Stimulated activated memory B cell treated with anti-CD40 and anti-IgM and Interleukin-4, amounts not matched to agents 10 μg/mL and 1 μg/mL and 100 μg/mL, for 72 hours (primary cell): ENCODE results near the gene ATXN2.
A peak's percentile ranks its signal among the peaks of the same experiment; 100 is the strongest.

Experiments used
- ATAC-seq: fragments of 150-1000 bp; cut with Tn5 transposase; 2 replicates; pipeline ENCODE4 v1.10.0; 2021
- H3K27ac Mint-ChIP-seq: one replicate; pipeline ENCODE4 v1.8.0; 2022; ENCODE audit warnings: mild to moderate bottlenecking, mixed read lengths
- H3K27me3 Mint-ChIP-seq: one replicate; pipeline ENCODE4 v1.8.0; 2022; ENCODE audit warnings: mixed read lengths
- H3K36me3 Mint-ChIP-seq: one replicate; pipeline ENCODE4 v1.8.0; 2022; ENCODE audit warnings: mixed read lengths
- H3K4me1 Mint-ChIP-seq: one replicate; pipeline ENCODE4 v1.8.0; 2022; ENCODE audit warnings: mixed read lengths
- H3K4me3 Mint-ChIP-seq: one replicate; pipeline ENCODE4 v1.8.0; 2022; ENCODE audit warnings: mild to moderate bottlenecking, moderate library complexity, mixed read lengths
- H3K9me3 Mint-ChIP-seq: one replicate; pipeline ENCODE4 v1.8.0; 2022; ENCODE audit warnings: mixed read lengths

ATXN2 gene

DNA sequence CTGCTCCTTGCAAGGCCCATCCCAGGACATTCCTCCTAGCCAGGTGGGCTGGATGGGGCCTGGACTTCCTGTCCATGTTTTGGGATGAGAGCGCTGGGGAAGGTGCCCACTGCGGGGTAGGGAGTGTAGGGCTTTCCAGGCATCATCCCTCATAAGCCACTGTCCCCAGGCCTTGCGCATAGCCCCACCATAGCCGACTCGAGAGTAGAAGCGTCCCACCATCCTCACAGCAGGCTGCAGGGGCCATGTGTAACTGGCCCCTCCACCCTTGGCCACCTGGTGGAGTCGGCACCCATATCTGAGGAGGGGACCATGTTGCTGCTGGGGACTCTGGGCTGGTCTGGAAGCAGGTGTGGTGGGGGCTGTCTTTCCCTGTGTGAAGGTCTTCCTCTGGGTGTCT, 162.8 kb downstream of the ATXN2 start:
- H3K4me3 Mint-ChIP-seq: peak overlapping the region; percentile 73
- H3K36me3 Mint-ChIP-seq: peaks cover 45% of the 10 kb centered on the region

DNA sequence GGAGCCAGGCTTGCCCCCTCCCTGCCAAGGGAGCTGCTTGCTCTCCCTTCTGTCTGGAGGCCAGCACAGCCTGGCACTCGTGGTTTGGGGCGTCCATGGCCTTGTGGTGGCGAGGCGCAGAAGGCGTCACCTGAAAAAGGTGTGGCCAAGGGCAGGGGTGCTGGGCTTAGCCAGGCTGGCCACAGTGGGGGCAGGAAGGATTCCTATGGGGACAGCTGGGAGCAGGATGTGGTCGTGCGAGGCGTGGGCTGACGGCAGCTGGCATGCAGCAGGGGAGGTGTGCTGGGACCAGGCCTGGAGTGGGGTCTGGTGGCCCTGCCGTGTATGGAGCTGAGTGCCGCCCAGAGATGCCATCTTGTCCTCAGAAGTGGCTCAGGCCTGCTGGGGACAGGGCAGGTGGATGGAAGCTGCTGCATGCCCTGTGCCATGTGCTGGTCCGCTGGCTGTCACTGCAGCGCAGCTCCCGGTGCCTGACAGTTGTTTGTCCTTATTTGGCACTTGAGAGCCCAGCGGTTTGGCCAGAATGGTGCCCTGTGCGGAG, 163.4 kb downstream of the ATXN2 start:
- Mint-ChIP-seq H3K9me3 (no peaks in the 10 kb centered on the region), H3K27ac (peak overlapping the region; percentile 81), H3K4me1 (peaks cover 99% of the 10 kb centered on the region), H3K27me3 (no peaks in the 10 kb centered on the region), H3K4me3 (peak overlapping the region; percentile 73), H3K36me3 (peaks cover 44% of the 10 kb centered on the region)
- peak; percentile 1 for ATAC-seq

More for the DNA sequence above, 162.8 kb downstream of the ATXN2 start:
- no peaks in the 10 kb centered on the region for H3K9me3 Mint-ChIP-seq
- H3K27ac Mint-ChIP-seq: peak overlapping the region; percentile 81
- no peaks in the 10 kb centered on the region for H3K27me3 Mint-ChIP-seq
- no peak for ATAC-seq
- H3K4me1 Mint-ChIP-seq: peaks cover 99% of the 10 kb centered on the region

DNA sequence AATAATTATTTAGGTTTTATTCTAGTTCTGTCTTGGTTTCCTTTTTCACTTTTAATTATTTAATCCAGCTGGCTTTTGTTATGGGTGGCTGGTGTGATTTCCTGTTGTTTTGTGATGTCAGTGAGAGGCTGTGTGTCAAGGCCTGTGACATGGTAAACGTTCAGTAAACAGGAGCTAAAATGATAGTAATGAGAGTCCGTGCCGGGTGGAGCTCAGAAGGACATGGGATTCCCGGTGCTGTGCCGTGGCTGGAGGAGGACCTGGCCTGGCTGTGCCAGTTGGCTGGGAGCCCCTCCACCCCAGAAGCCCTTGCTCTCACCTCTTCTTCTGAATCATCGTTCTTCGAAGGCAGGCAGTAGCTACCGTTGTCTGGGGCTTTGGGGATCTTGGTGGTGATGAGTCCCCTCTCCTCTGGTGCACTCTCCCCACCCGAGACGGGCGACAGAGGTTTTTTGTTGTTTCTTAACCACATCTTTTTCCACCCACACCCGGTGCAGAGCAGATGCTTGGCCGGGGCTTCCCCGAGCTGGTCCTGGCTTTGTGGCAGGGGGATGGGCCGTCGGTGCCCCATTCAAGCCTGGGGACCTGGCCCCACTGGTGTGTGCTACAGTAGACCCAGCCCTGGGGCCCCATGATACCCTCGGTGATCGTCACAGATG, 164.3 kb downstream of the ATXN2 start:
- ATAC-seq: peak; percentile 90
- Mint-ChIP-seq H3K4me3 (peak overlapping the region; percentile 73), H3K9me3 (no peaks in the 10 kb centered on the region), H3K4me1 (peaks cover 99% of the 10 kb centered on the region), H3K27me3 (no peaks in the 10 kb centered on the region), H3K36me3 (peaks cover 34% of the 10 kb centered on the region), H3K27ac (peak overlapping the region; percentile 81)

DNA sequence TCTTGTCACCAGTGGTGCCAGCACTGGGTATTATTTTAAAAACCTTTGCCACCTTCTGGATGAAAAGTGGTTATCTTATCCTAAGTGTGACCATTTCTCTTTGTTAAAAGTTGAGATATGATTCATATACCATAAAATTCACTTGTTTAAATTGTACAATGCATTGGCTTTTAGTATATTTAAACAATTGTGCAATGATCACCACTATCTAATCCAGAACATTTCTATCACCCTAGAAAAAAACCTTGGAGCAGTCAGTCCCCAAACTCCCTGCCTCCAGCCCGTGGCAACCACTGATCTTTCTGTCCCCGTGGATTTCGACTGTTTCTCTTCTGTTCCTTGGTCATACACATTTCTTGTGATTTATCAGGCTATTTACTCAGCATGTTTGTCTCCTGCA, 165.1 kb downstream of the ATXN2 start:
- no peak for ATAC-seq
- peak overlapping the region; percentile 81 for H3K27ac Mint-ChIP-seq
- peaks cover 97% of the 10 kb centered on the region for H3K4me1 Mint-ChIP-seq
- peak overlapping the region; percentile 73 for H3K4me3 Mint-ChIP-seq
- no peaks in the 10 kb centered on the region for H3K27me3 Mint-ChIP-seq
- peaks cover 34% of the 10 kb centered on the region for H3K36me3 Mint-ChIP-seq
- no peaks in the 10 kb centered on the region for H3K9me3 Mint-ChIP-seq

DNA sequence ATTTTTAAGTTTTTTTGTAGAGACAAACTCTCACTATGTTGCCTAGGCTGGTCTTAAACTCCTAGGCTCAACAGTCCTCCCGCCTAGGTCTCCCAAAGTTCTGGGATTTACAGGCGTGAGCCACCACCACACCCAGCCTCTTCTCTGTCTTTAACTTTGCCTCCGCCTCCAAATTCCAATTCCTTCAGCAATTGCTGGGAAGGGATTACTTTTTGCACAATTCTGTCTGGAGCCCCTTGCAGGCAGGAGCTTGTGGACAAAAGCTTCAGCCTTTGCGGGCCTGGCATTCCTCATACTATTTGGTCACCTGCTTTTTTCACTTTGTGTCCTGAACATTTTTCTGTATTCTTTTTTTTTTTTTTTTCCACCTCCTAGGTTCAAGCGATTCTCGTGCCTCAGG, 167.3 kb downstream of the ATXN2 start:
- peaks cover 30% of the 10 kb centered on the region for H3K36me3 Mint-ChIP-seq
- H3K9me3 Mint-ChIP-seq: no peaks in the 10 kb centered on the region
- H3K4me1 Mint-ChIP-seq: peaks cover 97% of the 10 kb centered on the region

DNA sequence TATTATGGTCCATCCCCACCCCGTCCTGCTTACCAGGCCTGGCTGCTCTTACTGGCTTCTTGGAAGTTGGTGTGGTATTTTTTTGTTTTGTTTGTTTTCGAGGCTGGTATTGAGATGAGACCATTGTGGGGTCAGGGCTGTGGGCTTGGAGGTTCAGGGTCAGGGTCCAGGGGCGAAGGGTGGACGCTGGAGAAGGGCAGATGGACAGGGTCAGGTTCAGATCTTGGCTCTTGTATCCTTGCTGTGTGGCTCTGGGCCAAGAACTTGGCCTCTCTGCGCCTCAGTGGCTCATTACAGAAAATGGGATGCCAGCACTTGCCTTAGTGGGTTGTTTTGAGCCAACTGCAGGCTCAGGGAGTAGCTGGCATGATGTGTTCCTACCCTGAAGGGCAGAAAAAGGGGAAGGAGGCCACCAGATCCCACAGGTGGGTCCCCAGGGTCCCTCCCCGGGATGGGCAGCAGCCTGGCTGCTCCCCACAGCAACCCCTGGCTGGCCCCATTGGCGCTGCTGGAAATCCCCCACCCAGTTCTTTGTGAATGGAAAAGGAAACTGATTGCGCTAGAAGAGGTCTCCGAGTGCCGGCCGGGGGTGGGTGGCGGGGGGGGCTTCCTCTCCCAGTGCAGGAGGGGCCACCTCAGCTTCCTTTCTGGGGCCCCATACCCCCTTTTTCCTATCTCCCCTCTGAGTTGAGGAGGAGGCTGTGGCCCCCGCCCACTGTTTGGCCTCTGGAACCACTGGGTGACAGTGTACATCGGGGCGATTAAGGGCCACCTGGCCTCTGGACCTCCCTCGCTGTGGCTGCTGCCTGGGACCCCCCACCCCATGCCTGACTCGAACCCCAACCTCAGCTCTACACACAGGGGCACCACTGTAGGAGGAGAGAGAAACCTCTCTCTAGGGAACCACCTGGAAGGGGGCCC, 168.4 kb downstream of the ATXN2 start:
- peak overlapping the region; percentile 73 for H3K27ac Mint-ChIP-seq
- peaks cover 97% of the 10 kb centered on the region for H3K4me1 Mint-ChIP-seq
- no peaks in the 10 kb centered on the region for H3K9me3 Mint-ChIP-seq
- peaks cover 19% of the 10 kb centered on the region for H3K36me3 Mint-ChIP-seq
- H3K4me3 Mint-ChIP-seq: peak overlapping the region; percentile 50
- peak; percentile 49 for ATAC-seq
- H3K27me3 Mint-ChIP-seq: no peaks in the 10 kb centered on the region

More for the DNA sequence above, 167.3 kb downstream of the ATXN2 start:
- no peak overlapping the region for H3K4me3 Mint-ChIP-seq
- peak overlapping the region; percentile 73 for H3K27ac Mint-ChIP-seq
- ATAC-seq: no peak
- H3K27me3 Mint-ChIP-seq: no peaks in the 10 kb centered on the region

DNA sequence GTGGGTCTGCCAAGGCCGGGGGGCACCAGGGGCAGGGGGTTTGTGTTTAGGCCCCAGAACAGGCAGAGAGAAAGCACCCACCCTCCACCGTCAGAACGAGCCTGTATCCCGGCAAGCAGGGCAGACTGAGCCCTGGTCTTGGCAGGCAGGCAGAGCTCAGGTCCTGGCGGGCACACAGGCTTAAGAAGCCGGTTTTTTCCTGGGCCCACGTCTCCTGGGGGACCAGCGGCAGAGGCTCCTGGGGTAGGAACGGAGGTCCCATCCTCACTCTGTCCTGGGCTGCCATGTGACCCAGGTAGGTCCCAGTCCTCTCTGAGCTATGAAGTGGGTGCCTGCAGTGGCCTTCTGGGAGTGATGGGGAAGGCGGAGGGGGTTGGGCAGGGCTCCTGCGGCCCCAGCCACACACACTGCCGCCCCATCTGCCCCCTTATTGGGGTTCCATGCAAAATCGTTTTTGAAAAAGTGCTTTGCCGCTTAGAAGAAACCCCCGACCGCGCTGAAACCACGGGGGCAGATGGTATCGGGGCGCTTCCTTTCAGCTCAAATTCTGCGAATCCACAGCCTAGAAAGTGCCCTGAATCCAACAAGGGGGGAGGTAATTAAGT, 169.2 kb downstream of the ATXN2 start:
- no peak for ATAC-seq

DNA sequence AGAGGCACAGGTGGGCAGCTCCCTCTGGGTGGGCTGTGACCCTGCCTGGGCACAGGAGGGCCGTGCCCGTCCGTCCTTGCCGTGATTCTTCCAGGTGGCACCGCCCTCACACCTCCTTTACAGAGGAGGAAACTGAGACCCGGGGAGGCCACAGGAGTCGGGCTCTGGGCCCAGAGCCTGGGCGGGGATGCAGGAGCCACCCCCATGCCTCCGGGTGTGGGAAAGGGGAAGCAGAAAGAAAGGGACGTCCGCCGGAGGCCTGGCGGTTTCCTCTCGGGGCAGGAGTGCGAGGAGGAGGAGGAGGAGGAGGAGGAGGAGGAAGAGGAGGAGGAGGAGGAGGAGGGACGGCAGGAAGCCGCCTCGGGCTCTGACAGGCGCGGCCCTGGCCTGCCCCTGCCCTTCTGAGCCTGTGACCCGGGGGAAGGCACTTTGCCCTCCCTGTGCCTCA, 170.4 kb downstream of the ATXN2 start:
- H3K9me3 Mint-ChIP-seq: no peaks in the 10 kb centered on the region
- peak overlapping the region; percentile 87 for H3K27ac Mint-ChIP-seq
- H3K4me1 Mint-ChIP-seq: peaks cover 94% of the 10 kb centered on the region
- H3K4me3 Mint-ChIP-seq: peak overlapping the region; percentile 73
- H3K36me3 Mint-ChIP-seq: peaks cover 25% of the 10 kb centered on the region
- ATAC-seq: no peak
- H3K27me3 Mint-ChIP-seq: no peaks in the 10 kb centered on the region

More for the DNA sequence above, 169.2 kb downstream of the ATXN2 start:
- Mint-ChIP-seq H3K9me3 (no peaks in the 10 kb centered on the region), H3K4me1 (peaks cover 97% of the 10 kb centered on the region), H3K27me3 (no peaks in the 10 kb centered on the region), H3K4me3 (peak overlapping the region; percentile 50), H3K36me3 (peaks cover 17% of the 10 kb centered on the region), H3K27ac (peak overlapping the region; percentile 73)

DNA sequence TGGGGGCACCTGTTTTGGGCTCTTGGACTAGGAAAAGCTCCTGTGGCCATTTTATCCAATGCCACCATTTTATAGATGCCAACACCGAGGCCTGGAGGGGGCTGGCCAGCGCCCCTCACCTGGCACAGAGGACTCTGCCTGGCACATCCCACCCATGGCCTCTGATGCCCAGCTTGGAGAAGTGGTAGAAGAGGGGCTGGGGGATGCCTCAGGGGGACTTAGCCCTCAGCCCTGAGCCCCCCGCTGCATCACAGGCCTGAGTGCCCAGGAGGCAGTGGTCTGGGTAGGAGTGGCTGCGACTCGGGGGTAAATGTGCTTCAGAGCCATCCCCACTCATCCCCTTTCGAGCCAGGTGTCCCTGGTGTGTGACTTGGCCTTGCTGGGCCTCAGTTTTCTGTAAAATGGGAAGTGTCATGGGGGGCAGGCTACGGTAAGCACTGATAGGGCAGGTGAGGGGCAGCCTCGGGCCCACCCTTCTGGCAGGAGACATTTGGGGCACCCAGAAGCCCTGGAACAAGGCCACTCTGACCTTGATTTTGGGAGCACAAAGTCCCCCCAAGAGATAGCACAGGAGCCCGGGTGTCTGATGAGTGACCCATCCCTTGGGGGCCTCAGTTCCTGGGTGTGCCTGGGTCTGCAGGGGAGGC, 170.9 kb downstream of the ATXN2 start:
- no peak for ATAC-seq
- Mint-ChIP-seq H3K4me1 (peaks cover 89% of the 10 kb centered on the region), H3K9me3 (no peaks in the 10 kb centered on the region), H3K27me3 (no peaks in the 10 kb centered on the region), H3K36me3 (peaks cover 25% of the 10 kb centered on the region), H3K4me3 (peak overlapping the region; percentile 73), H3K27ac (peak overlapping the region; percentile 87)

DNA sequence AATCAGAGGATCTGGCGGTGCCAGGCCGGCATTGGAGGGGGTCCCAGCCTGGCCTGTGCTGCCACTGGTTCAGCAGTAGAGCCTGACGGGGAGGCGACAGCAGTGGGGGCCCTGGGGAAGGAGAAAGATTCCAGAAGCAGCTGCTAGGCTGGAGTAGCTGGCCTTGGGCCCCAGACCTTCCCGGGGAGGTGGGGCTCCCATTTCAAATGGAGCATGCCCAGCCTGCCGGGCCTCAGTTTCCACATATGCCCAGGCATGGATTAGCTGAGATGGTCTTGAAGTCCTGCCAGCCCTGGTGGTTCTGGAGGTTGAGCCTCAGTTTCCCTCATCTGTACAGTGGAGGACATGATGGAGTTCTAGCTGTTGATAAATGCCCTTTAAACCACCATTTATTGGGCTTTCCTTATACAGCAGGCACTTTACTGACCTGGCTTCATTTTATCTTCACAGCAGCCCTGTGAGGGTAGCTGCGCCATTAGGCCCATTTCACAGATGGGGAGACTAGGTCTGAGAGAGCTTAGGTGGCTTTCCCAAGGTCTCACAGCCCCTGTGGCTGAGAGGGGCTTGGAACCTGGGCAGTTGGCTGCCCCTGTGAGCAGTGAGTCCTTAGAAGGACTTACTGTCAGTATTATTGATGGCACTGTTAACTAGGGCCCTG, 171.6 kb downstream of the ATXN2 start:
- ATAC-seq: no peak
- peak overlapping the region; percentile 87 for H3K27ac Mint-ChIP-seq
- H3K36me3 Mint-ChIP-seq: peaks cover 27% of the 10 kb centered on the region
- peaks cover 82% of the 10 kb centered on the region for H3K4me1 Mint-ChIP-seq
- H3K9me3 Mint-ChIP-seq: no peaks in the 10 kb centered on the region
- no peaks in the 10 kb centered on the region for H3K27me3 Mint-ChIP-seq
- H3K4me3 Mint-ChIP-seq: no peak overlapping the region

DNA sequence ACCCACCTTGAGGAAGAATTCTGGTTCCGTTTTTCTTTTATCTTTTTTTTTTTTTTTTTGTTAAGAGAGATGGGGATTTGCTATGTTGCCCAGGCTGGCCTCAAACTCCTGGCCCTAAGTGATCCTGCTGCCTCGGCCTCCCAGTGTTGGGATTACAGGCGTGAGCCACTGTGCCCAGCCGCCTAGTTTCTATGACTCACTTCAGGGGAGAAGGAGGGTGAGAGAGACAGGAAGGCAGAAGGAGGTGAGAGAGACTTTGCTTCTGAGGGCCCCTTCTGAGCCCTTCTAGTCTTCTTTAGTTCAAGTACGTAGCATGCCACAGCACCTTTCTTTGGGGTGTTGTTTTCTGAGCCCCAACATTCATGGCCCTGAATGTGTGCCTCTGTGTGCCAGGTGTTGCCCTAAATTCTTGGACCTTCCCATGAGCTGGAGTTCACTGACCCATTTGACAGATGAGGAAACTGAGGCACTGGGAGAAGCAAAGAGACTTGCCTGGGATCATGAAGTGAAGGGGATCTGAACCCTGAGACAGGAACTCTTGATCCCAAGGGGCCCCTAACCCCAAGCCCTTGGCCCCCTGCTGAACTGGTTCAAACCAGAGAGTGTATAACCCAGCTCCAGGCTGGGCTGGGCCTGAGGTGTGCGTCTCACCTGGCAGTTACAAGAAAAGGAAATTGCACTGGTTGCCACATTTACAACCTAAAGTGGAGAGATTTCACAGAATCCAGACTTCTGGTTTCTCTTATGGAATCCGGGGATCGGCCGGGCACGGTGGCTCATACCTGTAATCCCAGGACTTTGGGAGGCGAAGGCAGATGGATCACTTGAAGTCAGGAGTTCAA, 172.6 kb downstream of the ATXN2 start:
- Mint-ChIP-seq H3K36me3 (peaks cover 20% of the 10 kb centered on the region), H3K27ac (peak overlapping the region; percentile 87), H3K4me1 (peaks cover 72% of the 10 kb centered on the region), H3K27me3 (no peaks in the 10 kb centered on the region), H3K9me3 (no peaks in the 10 kb centered on the region), H3K4me3 (no peak overlapping the region)
- ATAC-seq: no peak

DNA sequence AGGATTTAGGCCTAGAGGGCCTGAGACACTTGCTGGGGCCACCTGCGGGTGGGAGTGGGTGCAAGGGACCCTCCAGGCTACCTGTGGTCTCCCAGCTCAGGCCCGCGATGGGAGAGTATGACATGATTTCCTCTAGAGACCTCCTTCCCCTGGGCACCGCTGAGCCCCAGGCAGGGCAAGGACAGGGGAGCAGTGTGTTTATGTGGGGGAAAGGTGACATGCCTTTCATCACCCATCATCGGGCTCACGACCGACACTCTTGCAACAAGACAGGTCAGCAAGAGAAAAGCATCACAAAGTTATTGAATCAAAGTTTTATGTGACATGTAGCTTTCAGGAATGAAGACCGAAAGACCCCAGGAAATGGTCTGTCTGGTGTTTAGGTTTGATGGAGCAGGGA, 173.5 kb downstream of the ATXN2 start:
- ATAC-seq: no peak
- Mint-ChIP-seq H3K4me3 (no peak overlapping the region), H3K36me3 (peaks cover 29% of the 10 kb centered on the region)

DNA sequence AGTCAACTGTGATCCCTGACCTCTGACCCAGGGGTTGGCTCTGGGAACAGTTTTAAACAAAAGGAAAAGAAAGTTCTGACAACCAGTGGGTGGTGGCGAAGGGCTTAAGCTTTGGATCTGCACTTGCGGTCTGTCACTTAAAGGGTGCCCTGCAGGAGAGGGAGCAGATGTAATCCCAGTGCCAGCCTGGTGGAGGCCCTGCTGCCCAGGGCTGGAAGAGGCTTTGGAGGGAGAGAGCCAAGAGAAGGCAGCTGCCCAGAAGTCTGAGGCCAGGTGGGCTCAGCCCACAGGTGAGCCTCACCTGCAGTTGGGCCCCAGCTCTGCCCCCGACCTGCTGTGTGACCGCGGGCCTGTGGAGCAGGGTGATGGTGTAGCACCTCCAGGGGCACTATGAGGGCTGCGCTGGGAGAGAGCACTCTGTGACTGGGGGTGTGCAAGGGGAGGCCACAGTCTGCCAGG, 174.3 kb downstream of the ATXN2 start:
- no peak for ATAC-seq
- Mint-ChIP-seq H3K4me1 (peaks cover 55% of the 10 kb centered on the region), H3K4me3 (no peak overlapping the region), H3K36me3 (peaks cover 33% of the 10 kb centered on the region), H3K9me3 (no peaks in the 10 kb centered on the region), H3K27me3 (no peaks in the 10 kb centered on the region), H3K27ac (peak overlapping the region; percentile 87)

More for the DNA sequence above, 173.5 kb downstream of the ATXN2 start:
- H3K27ac Mint-ChIP-seq: peak overlapping the region; percentile 87
- no peaks in the 10 kb centered on the region for H3K27me3 Mint-ChIP-seq
- no peaks in the 10 kb centered on the region for H3K9me3 Mint-ChIP-seq
- H3K4me1 Mint-ChIP-seq: peaks cover 63% of the 10 kb centered on the region
